B cell (primary cell): ENCODE results near the gene MYO16. TPM values are rescaled to one million over a fixed set of nuclear protein-coding genes. Genes with fewer than 3 reads are reported as not detected.

ENCODE experiments used
- ATAC-seq: fragments of 200-7000 bp; cut with Tn5 transposase; one replicate; pipeline ENCODE4 v1.10.0; 2021; ENCODE audit warnings: low read depth, mild to moderate bottlenecking, moderate number of reproducible peaks, moderate library complexity
- CTCF ChIA-PET: fragments of 350-600 bp; sonication (Branson Sonifier 250); formaldehyde crosslinking; loops from one replicate; lab custom pipeline; 2021; ENCODE audit warnings: antibody characterized with exemption, inconsistent platforms; lab: Charles Lee
- POLR2A ChIA-PET: fragments of 350-600 bp; sonication (Branson Sonifier 250); formaldehyde crosslinking; loops from one replicate; lab custom pipeline; 2021; ENCODE audit warnings: antibody characterized with exemption; lab: Charles Lee
- DNase-seq: peaks from one replicate; pipeline ENCODE4 v3.0.0; 2013
- H2AFZ ChIP-seq: 2 replicates; pipeline ENCODE4 v1.6.1; 2012; ENCODE audit warnings: mild to moderate bottlenecking, low read depth, low read length; ENCODE audit not compliant: insufficient read depth, poor library complexity, severe bottlenecking
- H3K27ac ChIP-seq, 2 donors: 1 replicate in 1 of 2; 2 replicates in 1 of 2; pipeline ENCODE4 v1.5.1; 2012 to 2013; ENCODE audit warnings: low read length in 2 of 2, mild to moderate bottlenecking in 2 of 2, moderate library complexity in 1 of 2
- H3K27me3 ChIP-seq, 4 experiments: fragments of 200-600 bp in 1 of 4; sonication (generic) in 1 of 4; replicated peaks in 1 of 4; 1 replicate in 2 of 4; 2 replicates in 2 of 4; pipeline versions ENCODE4 v1.6.1 to v1.7.0; 2013 to 2016; ENCODE audit warnings: low read length in 3 of 4, mild to moderate bottlenecking in 2 of 4, mixed read lengths in 1 of 4, moderate library complexity in 1 of 4; ENCODE audit not compliant: insufficient read depth in 4 of 4, control insufficient read depth in 3 of 4; ENCODE audit errors: control extremely low read depth in 1 of 4
- H3K36me3 ChIP-seq, 2 experiments: replicated peaks in 1 of 2; 1 replicate in 1 of 2; 2 replicates in 1 of 2; pipeline versions ENCODE4 v1.6.1 to v1.7.1; 2013; ENCODE audit warnings: low read length in 1 of 2; ENCODE audit not compliant: insufficient read depth in 2 of 2, control insufficient read depth in 1 of 2; ENCODE audit errors: control extremely low read depth in 1 of 2, extremely low read depth in 1 of 2
- H3K4me1 ChIP-seq, 2 donors: fragments of 200-600 bp in 1 of 2; sonication (generic) in 1 of 2; 1 replicate in 1 of 2; 2 replicates in 1 of 2; pipeline versions ENCODE4 v1.5.1 to v1.6.1; 2013 to 2017; ENCODE audit warnings: low read length in 2 of 2; ENCODE audit not compliant: control insufficient read depth in 2 of 2, insufficient read depth in 2 of 2
- H3K4me2 ChIP-seq: replicated peaks from 2 replicates; pipeline ENCODE3; 2012; ENCODE audit warnings: mild to moderate bottlenecking, low read depth, low read length; ENCODE audit not compliant: poor library complexity, severe bottlenecking
- H3K4me3 ChIP-seq, 5 experiments: fragments of 200-600 bp in 1 of 5; sonication (generic) in 1 of 5; 1 replicate in 3 of 5; 2 replicates in 2 of 5; pipeline versions ENCODE4 v1.5.1 to v1.7.0; 2011 to 2016; ENCODE audit warnings: low read length in 4 of 5, mild to moderate bottlenecking in 4 of 5, low read depth in 2 of 5, control low read depth in 1 of 5, moderate library complexity in 1 of 5; ENCODE audit not compliant: insufficient read depth in 1 of 5; ENCODE audit errors: control extremely low read depth in 1 of 5, extremely low read depth in 1 of 5
- H3K79me2 ChIP-seq: fragments of 200-600 bp; sonication (generic); one replicate; pipeline ENCODE4 v1.6.0; 2016; ENCODE audit warnings: low read length; ENCODE audit not compliant: control insufficient read depth, insufficient read depth
- H3K9ac ChIP-seq: fragments of 200-600 bp; sonication (generic); 2 replicates; pipeline ENCODE4 v1.6.1; 2017; ENCODE audit warnings: mild to moderate bottlenecking, low read length, moderate library complexity
- H3K9me3 ChIP-seq, 3 donors: one replicate each; pipeline versions ENCODE4 v1.6.1 to v1.7.1; 2013; ENCODE audit warnings: low read length in 2 of 3; ENCODE audit not compliant: control insufficient read depth in 2 of 3, insufficient read depth in 1 of 3; ENCODE audit errors: control extremely low read depth in 1 of 3
- H4K20me1 ChIP-seq: 2 replicates; pipeline ENCODE4 v1.6.0; 2012; ENCODE audit warnings: mild to moderate bottlenecking, low read length; ENCODE audit not compliant: insufficient read depth, control insufficient read depth, poor library complexity, severe bottlenecking
- H3K27ac Mint-ChIP-seq: one replicate; pipeline ENCODE4 v1.8.0; 2021; ENCODE audit warnings: mixed read lengths
- H3K27me3 Mint-ChIP-seq: one replicate; pipeline ENCODE4 v1.8.0; 2021; ENCODE audit warnings: mixed read lengths
- H3K4me1 Mint-ChIP-seq: one replicate; pipeline ENCODE4 v1.8.0; 2021; ENCODE audit warnings: mixed read lengths
- H3K4me3 Mint-ChIP-seq: one replicate; pipeline ENCODE4 v1.8.0; 2021; ENCODE audit warnings: mixed read lengths
- H3K9me3 Mint-ChIP-seq: one replicate; pipeline ENCODE4 v1.8.0; 2022; ENCODE audit warnings: mixed read lengths; ENCODE audit not compliant: insufficient read depth
- EZH2 ChIP-seq: IDR thresholded peaks from 2 replicates; pipeline ENCODE4 v1.6.1; 2012; ENCODE audit warnings: borderline replicate concordance, low read depth, mild to moderate bottlenecking, moderate library complexity, low read length; ENCODE audit not compliant: insufficient read depth, poor library complexity, severe bottlenecking
- WGBS: methylation state at CpG from one replicate; pipeline ENCODE4 v1.1.5; 2013; ENCODE audit warnings: missing lambda C conversion rate; ENCODE audit not compliant: insufficient coverage; 5-methylcytosine and 5-hydroxymethylcytosine counted together
- intact Hi-C: fragments of 100-400 bp; cut with micrococcal nuclease; formaldehyde crosslinking; loops from one replicate; pipeline ENCODE4 v1.10.0; 2022
- polyA plus RNA-seq: library from polyadenylated mRNA; depleted of rRNA; stranded (reverse); fragments of >200 nt; gene quantifications from 2 replicates; pipeline ENCODE4 v1.2.3, GENCODE V29; 2012
- total RNA-seq, 2 donors: library from RNA; stranded (reverse); fragments of 120-200 nt in 1 of 2; gene quantifications; 1 replicate in 1 of 2; 2 replicates in 1 of 2; pipeline versions ENCODE4 v1.2.3 to v1.2.4, GENCODE V29; 2013 to 2022
- TF ChIP-seq, protein P1 (sequence below): fragments of 200-600 bp; IDR thresholded peaks from one replicate; pipeline ENCODE4 v1.8.0; 2022; ENCODE audit warnings: antibody characterized with exemption, mild to moderate bottlenecking

The MYO16 gene
- total and polyA plus RNA-seq, 2 donors (not counting 1 experiment from before 2014, with no cell fraction given), result not detected

- no peak overlapping the region for H3K4me3 ChIP-seq
- Mint-ChIP-seq H3K27ac (no peak overlapping the region), H3K9me3 (no peaks in the 10 kb centered on the region), H3K4me1 (no peaks in the 10 kb centered on the region), H3K4me3 (no peak overlapping the region), H3K27me3 (no peaks in the 10 kb centered on the region)
- DNase-seq, result no peak
- intact Hi-C loops, result loop anchor here (10.0 kb wide), 1 partner anchor 202 kb away; no protein-coding TSS in a partner anchor
- no peak overlapping the region for H2AFZ ChIP-seq
- POLR2A ChIA-PET, result no interaction called here
- no peaks in the 10 kb centered on the region for H4K20me1 ChIP-seq
- H3K36me3 ChIP-seq, result no peaks in the 10 kb centered on the region
- CTCF ChIA-PET, result interaction anchor here (1.3 to 2.2 kb wide), 5 partner anchors 10 to 1449 kb away, joined by 3 to 9 read pairs (median 4); no protein-coding TSS in a partner anchor
- H3K4me1 ChIP-seq, result no peaks in the 10 kb centered on the region
- no peak overlapping the region for H3K9ac ChIP-seq
- no peak for TF ChIP-seq EZH2
- TF ChIP-seq, protein P1, sequence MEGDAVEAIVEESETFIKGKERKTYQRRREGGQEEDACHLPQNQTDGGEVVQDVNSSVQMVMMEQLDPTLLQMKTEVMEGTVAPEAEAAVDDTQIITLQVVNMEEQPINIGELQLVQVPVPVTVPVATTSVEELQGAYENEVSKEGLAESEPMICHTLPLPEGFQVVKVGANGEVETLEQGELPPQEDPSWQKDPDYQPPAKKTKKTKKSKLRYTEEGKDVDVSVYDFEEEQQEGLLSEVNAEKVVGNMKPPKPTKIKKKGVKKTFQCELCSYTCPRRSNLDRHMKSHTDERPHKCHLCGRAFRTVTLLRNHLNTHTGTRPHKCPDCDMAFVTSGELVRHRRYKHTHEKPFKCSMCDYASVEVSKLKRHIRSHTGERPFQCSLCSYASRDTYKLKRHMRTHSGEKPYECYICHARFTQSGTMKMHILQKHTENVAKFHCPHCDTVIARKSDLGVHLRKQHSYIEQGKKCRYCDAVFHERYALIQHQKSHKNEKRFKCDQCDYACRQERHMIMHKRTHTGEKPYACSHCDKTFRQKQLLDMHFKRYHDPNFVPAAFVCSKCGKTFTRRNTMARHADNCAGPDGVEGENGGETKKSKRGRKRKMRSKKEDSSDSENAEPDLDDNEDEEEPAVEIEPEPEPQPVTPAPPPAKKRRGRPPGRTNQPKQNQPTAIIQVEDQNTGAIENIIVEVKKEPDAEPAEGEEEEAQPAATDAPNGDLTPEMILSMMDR, result no peak
- H3K4me2 ChIP-seq, result no peak overlapping the region
- no peaks in the 10 kb centered on the region for H3K27me3 ChIP-seq
- H3K9me3 ChIP-seq, result no peaks in the 10 kb centered on the region
- no peaks in the 10 kb centered on the region for H3K79me2 ChIP-seq
- ATAC-seq, result no peak
- H3K27ac ChIP-seq, result no peak overlapping the region
Observed at GRCh38 chr13:108962654-108963053, 333.2 kb downstream of the MYO16 start.

DNA sequence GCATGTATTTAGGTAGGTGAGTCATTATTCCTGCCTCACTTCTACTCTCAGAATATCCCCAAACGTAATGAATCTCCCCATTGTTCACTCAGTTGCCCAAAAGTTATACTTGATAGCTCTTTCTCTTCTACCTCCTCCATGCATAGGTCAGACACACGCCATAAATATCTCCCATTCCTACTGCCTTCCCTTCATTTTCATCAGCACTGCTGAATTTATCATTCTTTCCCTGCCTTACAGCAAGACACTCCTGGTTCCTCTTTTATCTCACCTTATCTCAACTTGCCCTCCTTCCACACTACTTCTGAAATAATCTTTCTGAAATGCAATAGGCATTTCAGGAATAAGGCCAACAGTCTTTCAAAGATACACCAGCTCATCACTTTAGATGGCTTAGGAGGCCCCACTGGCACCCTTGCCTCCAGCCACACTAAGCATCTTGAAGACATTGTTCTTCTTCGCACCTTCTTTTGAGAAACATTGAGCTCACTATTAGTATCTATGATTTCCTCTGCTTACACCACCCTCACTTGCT lies 333.9 kb downstream of the MYO16 start:
- WGBS, result 98% methylated on average over 3 of the region's 3 CpGs
- DNase-seq (no peak), ATAC-seq (no peak)
- H3K4me3 ChIP-seq, result no peak overlapping the region
- H4K20me1 ChIP-seq, result no peaks in the 10 kb centered on the region
- Mint-ChIP-seq H3K9me3 (no peaks in the 10 kb centered on the region), H3K4me3 (no peak overlapping the region), H3K4me1 (no peaks in the 10 kb centered on the region), H3K27ac (no peak overlapping the region), H3K27me3 (no peaks in the 10 kb centered on the region)
- intact Hi-C loops, result loop anchor here (10.0 kb wide), 1 partner anchor 201 kb away; no protein-coding TSS in a partner anchor
- no peak overlapping the region for H3K27ac ChIP-seq
- H3K79me2 ChIP-seq, result no peaks in the 10 kb centered on the region
- no peaks in the 10 kb centered on the region for H3K9me3 ChIP-seq
- no peak overlapping the region for H2AFZ ChIP-seq
- H3K9ac ChIP-seq, result no peak overlapping the region
- no peak overlapping the region for H3K4me2 ChIP-seq
- no peaks in the 10 kb centered on the region for H3K4me1 ChIP-seq
- H3K36me3 ChIP-seq, result no peaks in the 10 kb centered on the region
- ChIA-PET CTCF (interaction anchor here (0.6 to 1.3 kb wide), 3 partner anchors 18 to 1449 kb away, joined by 3 to 4 read pairs (median 3); no protein-coding TSS in a partner anchor), POLR2A (no interaction called here)
- H3K27me3 ChIP-seq, result no peaks in the 10 kb centered on the region
- TF ChIP-seq, protein P1, result no peak
- no peak for TF ChIP-seq EZH2
